Fibroblast of villous mesenchyme (primary cell): ENCODE results near the gene CEP89. TPM values are rescaled to one million over a fixed set of nuclear protein-coding genes. Genes with fewer than 3 reads are reported as not detected.
"Not testable (repeated sequence)": the region's sequence is repeated elsewhere in the genome, so short reads cannot be mapped to it uniquely, and the experiment has no call there.

ENCODE experiments used
- DNase-seq: peaks from one replicate; pipeline ENCODE4 v3.0.0-alpha.2; 2010; ENCODE audit warnings: low read depth
- H3K4me3 ChIP-seq: 2 replicates; pipeline ENCODE4 v1.5.1; 2011; ENCODE audit warnings: low read depth, mild to moderate bottlenecking, low read length
- CTCF ChIP-seq: IDR thresholded peaks from 2 replicates; pipeline ENCODE4 v1.5.1; 2012; ENCODE audit warnings: low read depth, mild to moderate bottlenecking, low read length; ENCODE audit not compliant: insufficient read depth
- total RNA-seq: library from RNA; depleted of rRNA; stranded (reverse); fragments of >200 nt; gene quantifications from 2 replicates; pipeline ENCODE4 v1.2.3, GENCODE V29; 2012

Gene CEP89
- total RNA-seq, 1 donor = 18.1 TPM

DNA sequence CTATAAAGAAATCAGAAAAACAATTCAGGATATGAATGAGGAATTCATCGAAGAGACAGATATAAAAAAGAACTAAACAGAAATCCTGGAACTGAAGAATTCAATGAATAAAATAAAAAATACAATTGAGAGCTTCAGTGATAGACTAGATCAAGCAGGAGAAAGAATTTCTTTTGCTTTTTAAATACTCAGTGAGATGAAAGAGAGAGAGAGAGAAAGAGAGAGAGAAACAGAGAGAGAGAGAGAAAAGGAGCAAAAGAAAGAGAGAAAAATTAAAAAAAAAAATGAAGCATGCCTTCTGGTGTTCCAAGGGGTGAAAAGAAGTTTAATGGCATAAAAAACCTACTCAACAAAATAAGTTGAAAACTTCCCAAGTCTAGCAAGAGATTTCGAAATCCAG, 80.1 kb downstream of the CEP89 start:
- H3K4me3 ChIP-seq = no peak overlapping the region
- DNase-seq = no peak
- TF ChIP-seq CTCF = no peak

DNA sequence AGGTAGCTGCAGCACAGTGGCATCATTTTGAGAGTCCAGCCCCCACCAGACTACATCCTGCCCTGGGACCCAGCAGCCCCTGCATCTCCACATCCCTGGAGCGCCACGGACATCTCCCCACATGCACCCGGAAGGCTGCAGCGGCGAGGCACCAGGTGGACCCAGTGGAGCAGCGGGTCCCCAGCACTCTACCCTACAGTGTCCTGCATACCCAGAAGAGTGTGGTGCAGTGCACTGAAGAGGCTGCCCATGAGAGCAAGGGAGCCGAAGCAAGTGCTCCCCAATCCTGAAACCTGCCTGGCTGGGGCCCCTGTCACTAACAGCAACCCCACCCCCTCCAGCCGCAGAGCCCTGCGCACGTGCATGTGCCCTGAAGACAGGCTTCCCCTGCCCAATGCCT, 80.9 kb downstream of the CEP89 start:
- DNase-seq = no peak
- no peak overlapping the region for H3K4me3 ChIP-seq

GRCh38 chr19:32890326-32890725, 81.4 kb downstream of the CEP89 start:
- DNase-seq = no peak
- no peak for TF ChIP-seq CTCF
- H3K4me3 ChIP-seq = no peak overlapping the region

More for the DNA sequence above, 80.9 kb downstream of the CEP89 start:
- TF ChIP-seq CTCF = no peak

GRCh38 chr19:32889137-32889934, 82.4 kb downstream of the CEP89 start:
- TF ChIP-seq CTCF = no peak
- H3K4me3 ChIP-seq = no peak overlapping the region
- DNase-seq = no peak

GRCh38 chr19:32887572-32888215, 84.1 kb downstream of the CEP89 start:
- H3K4me3 ChIP-seq = no peak overlapping the region
- no peak for TF ChIP-seq CTCF
- no peak for DNase-seq

DNA sequence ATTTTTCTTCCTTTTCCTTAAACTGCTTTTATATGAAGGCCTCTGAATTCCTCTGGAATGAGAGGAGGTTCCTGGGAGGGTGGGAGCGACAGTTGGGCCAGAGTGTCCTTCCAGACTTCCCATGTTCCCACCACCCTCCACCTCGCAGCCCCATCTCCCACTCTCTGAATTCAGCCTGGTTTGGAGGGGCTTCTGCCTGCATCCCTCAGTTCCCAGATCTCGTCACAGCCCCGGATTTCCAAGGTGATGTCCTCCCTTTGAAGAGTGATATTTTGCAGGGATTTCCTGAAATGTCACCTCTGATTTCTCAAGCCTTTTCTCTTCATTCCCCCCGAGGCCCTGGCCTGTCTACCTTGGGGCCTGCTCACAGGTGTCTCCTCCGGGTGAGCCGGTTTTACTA, 85.5 kb downstream of the CEP89 start:
- no peak overlapping the region for H3K4me3 ChIP-seq
- TF ChIP-seq CTCF = no peak
- no peak for DNase-seq

DNA sequence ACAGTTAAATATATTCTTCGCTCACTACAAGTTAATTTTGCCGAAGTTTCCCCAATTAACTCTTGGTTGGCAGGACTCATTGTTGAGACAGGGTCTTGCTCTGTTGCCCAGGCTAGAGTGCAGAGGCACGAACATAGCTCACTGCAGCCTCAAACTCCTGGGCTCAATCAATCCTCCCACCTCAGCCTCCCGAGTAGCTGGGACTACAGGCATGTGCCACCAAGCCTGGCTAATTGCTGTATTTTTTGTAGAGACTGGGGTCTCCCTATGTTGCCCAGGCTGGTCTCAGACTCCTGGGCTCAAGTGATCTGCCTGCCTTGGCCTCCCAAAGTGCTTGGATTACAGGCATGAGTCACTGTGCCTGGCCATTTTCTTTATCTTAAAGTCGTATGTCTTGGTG, 86.5 kb downstream of the CEP89 start:
- not testable (repeated sequence) for DNase-seq, H3K4me3 ChIP-seq
